Calu3 (cell line): ENCODE measurements around the gene PSMC3IP. TPM values are rescaled to one million over a fixed set of nuclear protein-coding genes. Genes with fewer than 3 reads are reported as not detected.

ENCODE experiments used
- BruUV-seq: library from RNA; stranded (reverse); fragments of 400-500 nt; replicated peaks from 2 replicates; lab custom pipeline; 2021; lab: Mats Ljungman, UMichigan
- CTCF ChIA-PET: fragments of 300-600 bp; sonication (Branson Sonifier 250); formaldehyde crosslinking; loops from one replicate; lab custom pipeline; 2022; ENCODE audit warnings: antibody characterized with exemption; lab: Charles Lee
- DNase-seq: peaks from one replicate; pipeline ENCODE4 v3.0.0; 2022
- H3K27ac Mint-ChIP-seq: one replicate; pipeline ENCODE4 v1.8.0; 2022; ENCODE audit warnings: mixed read lengths; ENCODE audit not compliant: unreplicated experiment
- H3K27me3 Mint-ChIP-seq: one replicate; pipeline ENCODE4 v1.8.0; 2022; ENCODE audit warnings: mixed read lengths; ENCODE audit not compliant: unreplicated experiment
- H3K36me3 Mint-ChIP-seq: one replicate; pipeline ENCODE4 v1.8.0; 2022; ENCODE audit warnings: mild to moderate bottlenecking, moderate library complexity, mixed read lengths; ENCODE audit not compliant: insufficient read depth, unreplicated experiment
- H3K4me1 Mint-ChIP-seq: one replicate; pipeline ENCODE4 v1.8.0; 2022; ENCODE audit warnings: mild to moderate bottlenecking, low read depth, mixed read lengths; ENCODE audit not compliant: unreplicated experiment
- H3K4me3 Mint-ChIP-seq: one replicate; pipeline ENCODE4 v1.8.0; 2022; ENCODE audit warnings: mild to moderate bottlenecking, low read depth, moderate library complexity, mixed read lengths; ENCODE audit not compliant: unreplicated experiment
- H3K9me3 Mint-ChIP-seq: one replicate; pipeline ENCODE4 v1.8.0; 2022; ENCODE audit warnings: low read depth, mixed read lengths; ENCODE audit not compliant: unreplicated experiment
- intact Hi-C: fragments of 100-400 bp; cut with micrococcal nuclease; formaldehyde crosslinking; loops from one replicate; pipeline ENCODE4 v1.10.0; 2022; ENCODE audit not compliant: unreplicated experiment
- total RNA-seq: library from RNA; stranded (reverse); gene quantifications from 2 replicates; pipeline ENCODE4 v1.2.3, GENCODE V29; 2022
- TF ChIP-seq, protein P1 (sequence below): fragments of 200-600 bp; IDR thresholded peaks from one replicate; pipeline ENCODE4 v1.8.0; 2022; ENCODE audit warnings: antibody characterized with exemption; ENCODE audit not compliant: unreplicated experiment

The PSMC3IP gene
- total RNA-seq, 1 experiment from 2014 or later = 31.8 TPM

DNA sequence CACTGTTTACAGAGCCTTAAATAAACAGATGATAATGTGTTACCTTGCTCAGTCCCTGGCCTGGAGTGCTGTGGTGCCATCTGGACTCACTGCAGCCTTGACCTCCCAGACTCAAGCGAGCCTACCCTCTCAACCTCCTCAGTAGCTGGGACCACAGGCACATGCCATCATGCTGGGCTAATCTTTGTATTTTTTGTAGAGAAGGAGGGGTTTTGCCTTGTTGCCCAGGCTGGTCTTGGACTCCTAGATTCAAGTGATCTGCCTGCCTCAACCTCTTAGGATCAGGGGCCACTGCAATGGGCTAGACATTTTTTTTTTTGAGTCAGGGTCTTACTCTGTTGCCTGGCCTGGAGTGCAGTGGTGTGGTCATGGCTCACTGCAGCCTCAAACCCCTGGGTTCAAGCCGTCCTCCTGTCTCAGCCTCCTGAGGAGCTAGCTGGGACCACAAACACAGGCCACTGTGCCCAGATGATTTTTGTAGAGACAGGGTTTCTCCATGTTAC, 46.5 kb downstream of the PSMC3IP start:
- peaks cover 22% of the 10 kb centered on the region for H3K36me3 Mint-ChIP-seq
- no peak overlapping the region for H3K4me3 Mint-ChIP-seq
- peaks cover 49% of the 10 kb centered on the region for H3K4me1 Mint-ChIP-seq
- no peak overlapping the region for H3K27ac Mint-ChIP-seq
- H3K27me3 Mint-ChIP-seq = no peaks in the 10 kb centered on the region
- intact Hi-C loops = no loop called here
- no TSS peak for BruUV-seq
- no peaks in the 10 kb centered on the region for H3K9me3 Mint-ChIP-seq
- TF ChIP-seq, protein P1, sequence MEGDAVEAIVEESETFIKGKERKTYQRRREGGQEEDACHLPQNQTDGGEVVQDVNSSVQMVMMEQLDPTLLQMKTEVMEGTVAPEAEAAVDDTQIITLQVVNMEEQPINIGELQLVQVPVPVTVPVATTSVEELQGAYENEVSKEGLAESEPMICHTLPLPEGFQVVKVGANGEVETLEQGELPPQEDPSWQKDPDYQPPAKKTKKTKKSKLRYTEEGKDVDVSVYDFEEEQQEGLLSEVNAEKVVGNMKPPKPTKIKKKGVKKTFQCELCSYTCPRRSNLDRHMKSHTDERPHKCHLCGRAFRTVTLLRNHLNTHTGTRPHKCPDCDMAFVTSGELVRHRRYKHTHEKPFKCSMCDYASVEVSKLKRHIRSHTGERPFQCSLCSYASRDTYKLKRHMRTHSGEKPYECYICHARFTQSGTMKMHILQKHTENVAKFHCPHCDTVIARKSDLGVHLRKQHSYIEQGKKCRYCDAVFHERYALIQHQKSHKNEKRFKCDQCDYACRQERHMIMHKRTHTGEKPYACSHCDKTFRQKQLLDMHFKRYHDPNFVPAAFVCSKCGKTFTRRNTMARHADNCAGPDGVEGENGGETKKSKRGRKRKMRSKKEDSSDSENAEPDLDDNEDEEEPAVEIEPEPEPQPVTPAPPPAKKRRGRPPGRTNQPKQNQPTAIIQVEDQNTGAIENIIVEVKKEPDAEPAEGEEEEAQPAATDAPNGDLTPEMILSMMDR = no peak
- no peak for DNase-seq
- CTCF ChIA-PET = interaction anchor here (0.7 to 1.9 kb wide), 4 partner anchors 12 to 358 kb away, joined by 3 to 19 read pairs (median 6); no protein-coding TSS in a partner anchor

DNA sequence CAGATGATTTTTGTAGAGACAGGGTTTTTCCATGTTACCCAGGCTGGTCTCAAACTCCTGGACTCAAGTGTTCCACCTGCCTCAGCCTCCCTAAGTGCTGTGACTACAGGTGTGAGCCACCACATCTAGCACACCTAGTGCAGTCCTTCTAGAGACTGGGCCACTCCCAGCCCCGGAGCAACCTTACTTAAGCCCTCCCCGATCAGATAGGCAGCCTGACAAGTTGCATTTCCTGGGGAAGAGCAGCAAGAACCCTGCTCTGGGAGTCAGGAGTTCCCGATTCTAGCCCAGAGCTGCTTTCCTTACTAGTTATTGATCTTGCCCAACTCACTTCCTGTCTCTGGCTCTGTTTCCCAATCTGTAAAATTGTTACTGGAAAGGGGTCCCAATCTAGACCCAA, 48.5 kb downstream of the PSMC3IP start:
- H3K9me3 Mint-ChIP-seq = no peaks in the 10 kb centered on the region
- H3K27me3 Mint-ChIP-seq = no peaks in the 10 kb centered on the region
- H3K4me1 Mint-ChIP-seq = peaks cover 47% of the 10 kb centered on the region
- intact Hi-C loops = no loop called here
- H3K27ac Mint-ChIP-seq = no peak overlapping the region
- TF ChIP-seq, protein P1 = no peak
- H3K36me3 Mint-ChIP-seq = peaks cover 19% of the 10 kb centered on the region
- CTCF ChIA-PET = interaction anchor here (0.7 kb wide), 1 partner anchor 168 kb away, joined by 5 read pairs; no protein-coding TSS in a partner anchor
- no peak overlapping the region for H3K4me3 Mint-ChIP-seq
- DNase-seq = no peak
- BruUV-seq = no TSS peak

DNA sequence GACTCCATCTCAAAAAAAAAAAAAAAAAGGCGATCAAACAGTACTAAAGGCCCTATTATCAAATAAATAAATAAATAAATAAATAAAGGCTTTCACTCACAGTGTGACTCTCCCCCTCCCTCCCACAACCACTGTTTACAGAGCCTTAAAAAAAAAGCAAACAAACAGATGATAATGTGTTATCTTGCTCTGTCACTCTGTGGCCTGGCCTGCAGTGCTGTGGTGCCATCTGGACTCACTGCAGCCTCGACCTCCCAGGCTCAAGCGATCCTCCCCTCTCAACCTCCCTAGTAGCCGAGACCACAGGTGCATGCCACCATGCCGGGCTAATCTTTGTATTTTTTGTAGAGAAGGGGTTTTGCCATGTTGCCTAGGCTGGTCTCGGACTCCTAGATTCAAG, 49.6 kb downstream of the PSMC3IP start:
- no peak for DNase-seq
- BruUV-seq = no TSS peak
- TF ChIP-seq, protein P1 = no peak
- no peaks in the 10 kb centered on the region for H3K27me3 Mint-ChIP-seq
- intact Hi-C loops = no loop called here
- CTCF ChIA-PET = interaction anchor here (0.5 to 2.3 kb wide), 20 partner anchors 8 to 247 kb away, joined by 3 to 65 read pairs (median 6); partner anchors contain the start of genes CAVIN1, NAGLU and STAT3
- H3K36me3 Mint-ChIP-seq = peaks cover 23% of the 10 kb centered on the region
- H3K4me3 Mint-ChIP-seq = no peak overlapping the region
- no peak overlapping the region for H3K27ac Mint-ChIP-seq
- no peaks in the 10 kb centered on the region for H3K9me3 Mint-ChIP-seq
- peaks cover 39% of the 10 kb centered on the region for H3K4me1 Mint-ChIP-seq

DNA sequence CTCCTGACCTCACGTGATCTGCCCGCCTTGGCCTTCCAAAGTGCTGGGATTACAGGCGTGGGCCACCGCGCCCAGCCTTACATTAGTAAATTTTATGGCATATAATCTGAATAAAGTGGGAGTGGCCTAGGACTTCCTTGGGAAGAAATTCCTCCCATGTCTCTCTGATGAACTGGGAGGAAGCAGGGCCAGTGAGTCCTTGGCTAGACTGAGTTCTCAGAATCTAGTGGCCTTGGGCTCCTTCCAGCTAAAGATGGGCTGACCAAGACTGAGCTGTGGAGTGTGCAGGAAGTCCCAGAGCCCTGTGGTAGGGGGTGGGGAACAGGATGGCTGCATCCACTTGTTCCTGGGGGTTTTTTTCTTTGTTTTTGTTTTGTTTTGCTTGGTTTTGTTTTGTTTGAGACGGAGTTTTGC, 51.5 kb downstream of the PSMC3IP start:
- no peaks in the 10 kb centered on the region for H3K27me3 Mint-ChIP-seq
- no TSS peak for BruUV-seq
- no peak for DNase-seq
- CTCF ChIA-PET = interaction anchor here (2.3 kb wide), 1 partner anchor 8 kb away, joined by 65 read pairs; no protein-coding TSS in a partner anchor
- peaks cover 34% of the 10 kb centered on the region for H3K36me3 Mint-ChIP-seq
- no peaks in the 10 kb centered on the region for H3K9me3 Mint-ChIP-seq
- intact Hi-C loops = no loop called here
- no peak overlapping the region for H3K4me3 Mint-ChIP-seq
- H3K4me1 Mint-ChIP-seq = peaks cover 41% of the 10 kb centered on the region
- TF ChIP-seq, protein P1 = no peak
- no peak overlapping the region for H3K27ac Mint-ChIP-seq
